RWPE2 (cell line): Measurements from ENCODE around the gene EHHADH.

Source experiments
- ATAC-seq: fragments of 200-7000 bp; cut with Tn5 transposase; 3 replicates; pipeline ENCODE4 v1.9.1; 2021; ENCODE audit warnings: low read depth
- DNase-seq: peaks from one replicate; pipeline ENCODE4 v3.0.0-alpha.2; 2020; ENCODE audit warnings: low spot score
- H3K27ac ChIP-seq: fragments of 450-650 bp; 2 replicates; pipeline ENCODE4 v1.5.1; 2017; ENCODE audit warnings: mild to moderate bottlenecking; ENCODE audit not compliant: poor library complexity, severe bottlenecking
- H3K27me3 ChIP-seq: fragments of 250-450 bp; sonication (Bioruptor Pico); 2 replicates; pipeline ENCODE4 v1.5.1; 2021; ENCODE audit warnings: mild to moderate bottlenecking, moderate library complexity; ENCODE audit not compliant: insufficient read depth, poor library complexity, severe bottlenecking
- H3K36me3 ChIP-seq: fragments of 250-450 bp; sonication (Bioruptor Pico); 2 replicates; pipeline ENCODE4 v1.5.1; 2020; ENCODE audit warnings: low read depth, mild to moderate bottlenecking, moderate library complexity
- H3K4me1 ChIP-seq: fragments of 250-450 bp; sonication (Bioruptor Pico); 2 replicates; pipeline ENCODE4 v1.5.1; 2021; ENCODE audit warnings: mild to moderate bottlenecking, moderate library complexity; ENCODE audit not compliant: insufficient read depth, poor library complexity, severe bottlenecking
- H3K4me3 ChIP-seq: fragments of 250-450 bp; sonication (Bioruptor Pico); 2 replicates; pipeline ENCODE4 v1.5.1; 2021; ENCODE audit warnings: mild to moderate bottlenecking, moderate library complexity; ENCODE audit not compliant: severe bottlenecking
- H3K9me3 ChIP-seq: fragments of 250-450 bp; sonication (Bioruptor Pico); 2 replicates; pipeline ENCODE4 v1.5.1; 2021; ENCODE audit warnings: mild to moderate bottlenecking, moderate library complexity; ENCODE audit not compliant: severe bottlenecking
- TF ChIP-seq, protein P1 (sequence below): fragments of 450-650 bp; IDR thresholded peaks from one replicate; pipeline ENCODE4 v1.5.1; 2017; ENCODE audit warnings: mild to moderate bottlenecking, moderate library complexity; ENCODE audit not compliant: poor library complexity, severe bottlenecking

The EHHADH gene

DNA sequence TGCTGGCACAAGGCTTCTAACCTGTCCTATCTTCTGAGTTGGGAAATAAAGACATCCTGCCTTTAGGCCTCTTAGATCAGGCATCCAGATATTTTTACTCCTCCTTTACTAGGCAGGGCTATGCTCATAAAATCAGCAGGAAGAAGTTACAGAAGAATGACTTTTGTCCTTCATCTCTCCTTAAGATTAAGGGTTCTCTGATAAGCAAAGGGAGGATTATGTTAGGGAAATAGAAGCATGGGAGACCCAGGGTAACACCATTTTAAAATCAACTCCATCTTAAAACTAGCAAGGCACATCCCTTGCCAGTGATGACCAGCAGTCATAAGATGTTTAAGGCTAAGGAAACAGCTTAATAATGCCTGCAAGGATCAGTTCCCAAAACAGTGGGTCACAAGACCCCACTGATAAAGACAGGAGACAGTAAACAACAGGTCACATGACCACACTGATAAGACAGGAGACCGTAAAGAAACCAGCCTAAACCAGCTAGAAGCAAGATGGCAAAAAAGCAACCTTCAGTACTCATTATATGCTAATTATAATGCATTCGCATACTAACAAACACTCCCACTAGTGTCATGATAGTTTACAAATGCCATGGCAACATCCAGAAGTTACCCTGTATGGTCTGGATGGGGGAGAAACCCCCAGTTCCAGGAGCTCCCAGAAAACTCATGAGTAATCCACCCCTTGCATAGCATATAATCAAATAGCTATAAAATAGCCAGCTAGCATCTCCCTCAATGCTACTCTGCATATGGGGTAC lies 14.5 kb upstream of the EHHADH start:
- Histone ChIP-seq H3K27me3 (no peaks in the 10 kb centered on the region), H3K9me3 (no peaks in the 10 kb centered on the region), H3K4me1 (no peaks in the 10 kb centered on the region), H3K4me3 (no peak overlapping the region), H3K27ac (no peak overlapping the region), H3K36me3 (no peaks in the 10 kb centered on the region)
- DNase-seq (no peak), ATAC-seq (no peak)
- TF ChIP-seq, protein P1, sequence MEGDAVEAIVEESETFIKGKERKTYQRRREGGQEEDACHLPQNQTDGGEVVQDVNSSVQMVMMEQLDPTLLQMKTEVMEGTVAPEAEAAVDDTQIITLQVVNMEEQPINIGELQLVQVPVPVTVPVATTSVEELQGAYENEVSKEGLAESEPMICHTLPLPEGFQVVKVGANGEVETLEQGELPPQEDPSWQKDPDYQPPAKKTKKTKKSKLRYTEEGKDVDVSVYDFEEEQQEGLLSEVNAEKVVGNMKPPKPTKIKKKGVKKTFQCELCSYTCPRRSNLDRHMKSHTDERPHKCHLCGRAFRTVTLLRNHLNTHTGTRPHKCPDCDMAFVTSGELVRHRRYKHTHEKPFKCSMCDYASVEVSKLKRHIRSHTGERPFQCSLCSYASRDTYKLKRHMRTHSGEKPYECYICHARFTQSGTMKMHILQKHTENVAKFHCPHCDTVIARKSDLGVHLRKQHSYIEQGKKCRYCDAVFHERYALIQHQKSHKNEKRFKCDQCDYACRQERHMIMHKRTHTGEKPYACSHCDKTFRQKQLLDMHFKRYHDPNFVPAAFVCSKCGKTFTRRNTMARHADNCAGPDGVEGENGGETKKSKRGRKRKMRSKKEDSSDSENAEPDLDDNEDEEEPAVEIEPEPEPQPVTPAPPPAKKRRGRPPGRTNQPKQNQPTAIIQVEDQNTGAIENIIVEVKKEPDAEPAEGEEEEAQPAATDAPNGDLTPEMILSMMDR: no peak

DNA sequence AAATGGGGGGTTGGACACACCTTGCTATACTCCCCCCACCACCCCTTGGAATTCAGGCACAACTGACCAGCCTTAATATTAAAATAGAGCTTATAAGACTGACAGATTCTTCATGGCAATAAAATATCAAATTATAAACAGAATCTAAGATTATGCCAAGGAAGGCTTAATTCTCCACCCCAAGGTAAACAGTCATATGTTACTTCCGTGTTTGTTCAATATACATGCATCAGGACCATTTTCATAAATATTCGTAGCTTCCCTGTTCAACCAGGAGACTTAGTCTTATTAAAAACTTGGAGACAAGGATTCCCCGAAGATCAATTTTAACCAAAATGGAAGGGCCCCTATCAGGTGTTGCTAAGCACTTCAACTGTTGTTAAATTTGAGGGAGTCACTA lies 13.3 kb upstream of the EHHADH start:
- ATAC-seq (no peak), DNase-seq (no peak)
- no peaks in the 10 kb centered on the region for H3K36me3 ChIP-seq
- TF ChIP-seq, protein P1: no peak
- no peaks in the 10 kb centered on the region for H3K4me1 ChIP-seq
- no peaks in the 10 kb centered on the region for H3K9me3 ChIP-seq
- H3K27ac ChIP-seq: no peak overlapping the region
- H3K4me3 ChIP-seq: no peak overlapping the region
- no peaks in the 10 kb centered on the region for H3K27me3 ChIP-seq

DNA sequence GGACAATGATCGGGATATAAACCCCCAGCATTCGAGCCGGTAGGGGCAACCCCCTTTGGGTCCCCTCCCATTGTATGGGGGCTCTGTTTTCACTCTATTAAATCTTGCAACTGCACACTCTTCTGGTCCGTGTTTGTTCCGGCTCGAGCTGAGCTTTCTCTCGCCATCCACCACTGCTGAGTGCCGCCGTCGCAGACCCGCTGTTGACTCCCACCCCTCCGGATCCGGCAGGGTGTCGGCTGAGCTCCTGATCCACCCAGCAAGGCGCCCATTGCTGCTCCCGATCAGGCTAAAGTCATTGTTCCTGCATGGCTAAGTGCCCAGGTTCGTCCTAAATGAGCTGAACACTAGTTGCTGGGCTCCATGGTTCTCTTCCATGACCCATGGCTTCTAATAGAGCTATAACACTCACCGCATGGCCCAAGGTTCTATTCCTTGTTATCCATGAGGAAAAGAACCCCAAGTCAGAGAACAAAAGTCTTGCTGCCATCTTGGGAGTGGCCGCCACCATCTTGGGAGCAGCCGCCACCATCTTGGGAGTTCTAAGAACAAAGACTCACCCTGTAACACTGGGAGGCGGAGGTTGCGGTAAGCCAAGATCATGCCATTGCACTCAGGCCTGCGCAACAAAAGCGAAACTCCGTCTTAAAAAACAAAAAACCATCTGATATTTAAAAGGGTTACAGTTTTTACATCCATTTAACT lies 11.2 kb upstream of the EHHADH start:
- TF ChIP-seq, protein P1: no peak
- ATAC-seq (no peak), DNase-seq (no peak)
- Histone ChIP-seq H3K27me3 (no peaks in the 10 kb centered on the region), H3K36me3 (no peaks in the 10 kb centered on the region), H3K9me3 (no peaks in the 10 kb centered on the region), H3K27ac (no peak overlapping the region), H3K4me1 (no peaks in the 10 kb centered on the region), H3K4me3 (no peak overlapping the region)

DNA sequence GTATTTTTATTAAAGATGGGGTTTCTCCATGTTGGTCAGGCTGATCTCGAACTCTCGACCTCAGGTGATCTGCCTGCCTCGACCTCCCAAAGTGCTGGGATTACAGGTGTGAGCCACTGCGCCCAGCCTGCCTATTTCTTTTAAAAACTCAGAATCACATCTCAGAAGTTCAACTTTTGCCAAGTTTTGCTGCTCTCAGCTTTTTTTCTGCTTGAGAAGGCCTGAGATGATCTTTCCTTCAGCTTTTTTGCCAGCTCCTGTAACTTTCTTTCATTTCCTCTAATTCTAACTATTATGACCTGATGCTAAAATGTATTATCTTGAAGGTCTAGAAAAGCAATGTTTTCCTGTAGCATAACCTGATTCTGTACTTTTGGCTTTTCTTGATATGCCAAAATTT lies 9.6 kb upstream of the EHHADH start:
- Histone ChIP-seq H3K27ac (no peak overlapping the region), H3K36me3 (no peaks in the 10 kb centered on the region), H3K4me3 (no peak overlapping the region), H3K27me3 (no peaks in the 10 kb centered on the region), H3K9me3 (no peaks in the 10 kb centered on the region), H3K4me1 (no peaks in the 10 kb centered on the region)
- TF ChIP-seq, protein P1: no peak
- no peak for DNase-seq
- no peak for ATAC-seq

DNA sequence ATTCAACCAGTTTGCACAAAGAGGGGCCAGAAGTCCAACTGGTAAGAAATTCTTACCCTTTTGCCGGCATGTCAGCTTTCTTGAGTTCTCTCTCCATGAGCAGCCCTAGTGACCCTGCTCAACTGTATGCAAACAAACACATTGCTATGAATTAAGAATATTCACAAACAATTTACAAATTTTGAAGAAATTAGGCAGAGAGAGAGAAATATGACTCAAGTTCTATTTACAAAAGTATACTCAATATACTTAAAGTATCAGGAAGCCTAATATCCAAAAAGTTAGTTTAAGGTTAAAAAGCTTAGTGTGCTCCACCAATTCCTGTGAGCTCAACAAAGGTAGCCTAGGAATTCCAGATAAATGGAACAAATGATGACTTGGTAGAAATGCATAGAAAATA lies 3.5 kb upstream of the EHHADH start:
- no peak overlapping the region for H3K4me3 ChIP-seq
- TF ChIP-seq, protein P1: no peak
- H3K27ac ChIP-seq: no peak overlapping the region
- H3K4me1 ChIP-seq: no peaks in the 10 kb centered on the region
- no peaks in the 10 kb centered on the region for H3K36me3 ChIP-seq
- ATAC-seq (no peak), DNase-seq (no peak)
- no peaks in the 10 kb centered on the region for H3K9me3 ChIP-seq
- H3K27me3 ChIP-seq: no peaks in the 10 kb centered on the region
